ENCODE results near the gene GRK2.

Gene GRK2

GRCh38 chr11:67237574-67237973, 28.7 kb upstream of the GRK2 start:
- Mint-ChIP-seq H3K9me3 (no peaks in the 10 kb centered on the region), H3K27me3 (ENCODE audit: low read depth, poor library complexity) (no peaks in the 10 kb centered on the region), H3K4me1 (peaks cover 43% of the 10 kb centered on the region), H3K36me3 (ENCODE audit: low read depth) (peaks cover 20% of the 10 kb centered on the region), H3K4me3 (no peak overlapping the region), H3K27ac (no peak overlapping the region)
- no peak for TF ChIP-seq CTCF (IDR thresholded peaks at IDR 0.05)
- DNase-seq: no peak

GRCh38 chr11:67238894-67239782, 27.1 kb upstream of the GRK2 start:
- Mint-ChIP-seq H3K9me3 (no peaks in the 10 kb centered on the region), H3K27ac (peak overlapping the region; percentile 98), H3K4me3 (peak overlapping the region; percentile 99), H3K4me1 (peaks cover 49% of the 10 kb centered on the region), H3K36me3 (ENCODE audit: low read depth) (peaks cover 27% of the 10 kb centered on the region), H3K27me3 (ENCODE audit: low read depth, poor library complexity) (no peaks in the 10 kb centered on the region)
- DNase-seq: peak; percentile 12
- no peak for TF ChIP-seq CTCF (IDR thresholded peaks at IDR 0.05)

- Mint-ChIP-seq H3K9me3 (no peaks in the 10 kb centered on the region), H3K27ac (peak overlapping the region; percentile 100), H3K4me3 (peak overlapping the region; percentile 99), H3K27me3 (ENCODE audit: low read depth, poor library complexity) (no peaks in the 10 kb centered on the region), H3K36me3 (ENCODE audit: low read depth) (peaks cover 29% of the 10 kb centered on the region), H3K4me1 (peaks cover 45% of the 10 kb centered on the region)
- TF ChIP-seq CTCF (IDR thresholded peaks at IDR 0.05): no peak
- peak; percentile 93 for DNase-seq
These were observed 26.3 kb upstream of the GRK2 start for GRCh38 chr11:67239783-67240575.

- H3K27ac Mint-ChIP-seq: peak overlapping the region; percentile 100
- peak; percentile 55 for DNase-seq
- peak overlapping the region; percentile 99 for H3K4me3 Mint-ChIP-seq
- no peaks in the 10 kb centered on the region for H3K27me3 Mint-ChIP-seq (ENCODE audit: low read depth, poor library complexity)
- H3K36me3 Mint-ChIP-seq (ENCODE audit: low read depth): peaks cover 37% of the 10 kb centered on the region
- TF ChIP-seq CTCF (IDR thresholded peaks at IDR 0.05): no peak
- no peaks in the 10 kb centered on the region for H3K9me3 Mint-ChIP-seq
- H3K4me1 Mint-ChIP-seq: peaks cover 45% of the 10 kb centered on the region
These were observed 25.5 kb upstream of the GRK2 start for GRCh38 chr11:67240576-67241389.

GRCh38 chr11:67242548-67242947, 23.7 kb upstream of the GRK2 start:
- Mint-ChIP-seq H3K9me3 (no peaks in the 10 kb centered on the region), H3K4me1 (peaks cover 45% of the 10 kb centered on the region), H3K4me3 (peak overlapping the region; percentile 99), H3K27me3 (ENCODE audit: low read depth, poor library complexity) (no peaks in the 10 kb centered on the region), H3K27ac (peak overlapping the region; percentile 28), H3K36me3 (ENCODE audit: low read depth) (peaks cover 52% of the 10 kb centered on the region)
- no peak for TF ChIP-seq CTCF (IDR thresholded peaks at IDR 0.05)
- no peak for DNase-seq
